HepG2 (cell line): ENCODE data around the gene TM6SF1. TPM values are rescaled to one million over a fixed set of nuclear protein-coding genes. Genes with fewer than 3 reads are reported as not detected.
A peak's percentile ranks its signal among the peaks of the same experiment; 100 is the strongest.

Source experiments
- CBX5 ChIP-seq: sonication (generic); formaldehyde crosslinking; IDR thresholded peaks from 2 replicates; pipeline ENCODE4 v1.4.0; 2020; ENCODE audit warnings: missing genetic modification reagents, borderline replicate concordance
- CCDC6 ChIP-seq: sonication (generic); formaldehyde crosslinking; IDR thresholded peaks from 2 replicates; pipeline ENCODE4 v1.8.1; 2022; ENCODE audit warnings: mild to moderate bottlenecking, missing genetic modification reagents, moderate library complexity
- CREM ChIP-seq, 2 experiments: sonication (generic) in 1 of 2; formaldehyde crosslinking in 1 of 2; IDR thresholded peaks; 2 replicates each; pipeline versions ENCODE4 v1.4.0 to v1.6.1; 2016 to 2020; ENCODE audit warnings: antibody characterized with exemption in 1 of 2, mild to moderate bottlenecking in 1 of 2, missing genetic modification reagents in 1 of 2
- DMAP1 ChIP-seq: IDR thresholded peaks from 2 replicates; pipeline ENCODE4 v1.6.1; 2016
- ELF1 ChIP-seq: sonication (generic); formaldehyde crosslinking; IDR thresholded peaks from 2 replicates; pipeline ENCODE4 v1.4.0; 2020; ENCODE audit warnings: missing genetic modification reagents
- GATAD1 ChIP-seq: IDR thresholded peaks from 2 replicates; pipeline ENCODE4 v1.6.1; 2016; ENCODE audit warnings: missing genetic modification reagents, missing compliant biosample characterization
- HCFC1 ChIP-seq: fragments of 150-350 bp; IDR thresholded peaks from 2 replicates; pipeline ENCODE4 v1.6.1; 2014; ENCODE audit warnings: low read depth, low read length
- HHEX ChIP-seq: IDR thresholded peaks from 2 replicates; pipeline ENCODE4 v1.6.1; 2016; ENCODE audit warnings: control low read depth
- JDP2 ChIP-seq: sonication (generic); formaldehyde crosslinking; IDR thresholded peaks from 2 replicates; pipeline ENCODE4 v1.8.1; 2022; ENCODE audit warnings: missing genetic modification reagents, borderline replicate concordance
- NR2F6 ChIP-seq, 2 experiments: IDR thresholded peaks; 2 replicates each; pipeline ENCODE4 v1.6.1; 2016; ENCODE audit warnings: antibody characterized with exemption in 1 of 2, mild to moderate bottlenecking in 1 of 2
- POLR2AphosphoS5 ChIP-seq: IDR thresholded peaks from 2 replicates; pipeline ENCODE4 v1.6.1; 2012; ENCODE audit warnings: low read depth, low read length
- SRY ChIP-seq: sonication (generic); formaldehyde crosslinking; IDR thresholded peaks from 2 replicates; pipeline ENCODE4 v1.8.0; 2022; ENCODE audit warnings: mild to moderate bottlenecking, missing genetic modification reagents
- TP53 ChIP-seq: sonication (generic); formaldehyde crosslinking; conservative IDR thresholded peaks from 2 replicates; pipeline ENCODE4 v1.4.0; 2020; ENCODE audit warnings: missing genetic modification reagents
- ZMAT3 ChIP-seq: sonication (generic); formaldehyde crosslinking; conservative IDR thresholded peaks from 2 replicates; pipeline ENCODE4 v1.7.0; 2021; ENCODE audit warnings: missing genetic modification reagents
- ZNF264 ChIP-seq: sonication (generic); formaldehyde crosslinking; IDR thresholded peaks from 2 replicates; pipeline ENCODE4 v1.4.0; 2020; ENCODE audit warnings: missing genetic modification reagents
- ZNF331 ChIP-seq: sonication (generic); formaldehyde crosslinking; IDR thresholded peaks from 2 replicates; pipeline ENCODE4 v1.4.0; 2020; ENCODE audit warnings: missing genetic modification reagents
- ZNF337 ChIP-seq: sonication (generic); formaldehyde crosslinking; IDR thresholded peaks from 2 replicates; pipeline ENCODE4 v1.5.1; 2020; ENCODE audit warnings: missing genetic modification reagents, low read depth, mild to moderate bottlenecking, borderline replicate concordance
- ZNF367 ChIP-seq: sonication (generic); formaldehyde crosslinking; IDR thresholded peaks from 2 replicates; pipeline ENCODE4 v1.4.0; 2020; ENCODE audit warnings: missing genetic modification reagents, borderline replicate concordance
- ZNF383 ChIP-seq: sonication (generic); formaldehyde crosslinking; IDR thresholded peaks from 2 replicates; pipeline ENCODE4 v1.4.0; 2020; ENCODE audit warnings: missing genetic modification reagents, mild to moderate bottlenecking, borderline replicate concordance
- polyA plus RNA-seq, 8 experiments: library from polyadenylated mRNA; depleted of rRNA in 3 of 8; stranded (reverse) in 7 of 8; unstranded in 1 of 8; fragments of >200 nt; fragmentation: Illumina TruSeq in 4 of 8; extraction: Trizol in 4 of 8; gene quantifications; 2 replicates each; pipeline versions ENCODE4 v1.2.1 to v1.2.3, GENCODE V29; 2011 to 2016; ENCODE audit warnings: low read depth in 4 of 8, missing spikeins in 1 of 8, mixed read lengths in 1 of 8; ENCODE audit not compliant: insufficient read depth in 1 of 8
- total RNA-seq, 5 experiments: library from RNA; depleted of rRNA; stranded (reverse); fragments of >200 nt; fragmentation: Illumina TruSeq; extraction: Trizol; gene quantifications; 2 replicates each; pipeline ENCODE4 v1.2.3, GENCODE V29; 2016; ENCODE audit warnings: low read depth in 1 of 5
- TF ChIP-seq, protein P1 (sequence below): sonication (generic); formaldehyde crosslinking; IDR thresholded peaks from 2 replicates; pipeline ENCODE4 v1.5.0; 2020; ENCODE audit warnings: missing genetic modification reagents
- TF ChIP-seq, protein P2 (sequence below): sonication (generic); formaldehyde crosslinking; IDR thresholded peaks from 2 replicates; pipeline ENCODE4 v1.5.1; 2020; ENCODE audit warnings: missing genetic modification reagents, mild to moderate bottlenecking, borderline replicate concordance
- TF ChIP-seq, protein P3 (sequence below): sonication (generic); formaldehyde crosslinking; IDR thresholded peaks from 2 replicates; pipeline ENCODE4 v1.4.0; 2020; ENCODE audit warnings: mild to moderate bottlenecking, low read depth, missing genetic modification reagents
- TF ChIP-seq, protein P4 (sequence below): sonication (generic); formaldehyde crosslinking; conservative IDR thresholded peaks from 2 replicates; pipeline ENCODE4 v1.8.0; 2022; ENCODE audit warnings: missing genetic modification reagents

TM6SF1 gene
- total and polyA plus RNA-seq, 2 of the 13 experiments (the other 11 are each of a cell fraction or from before 2014, with no cell fraction given), result not detected

DNA sequence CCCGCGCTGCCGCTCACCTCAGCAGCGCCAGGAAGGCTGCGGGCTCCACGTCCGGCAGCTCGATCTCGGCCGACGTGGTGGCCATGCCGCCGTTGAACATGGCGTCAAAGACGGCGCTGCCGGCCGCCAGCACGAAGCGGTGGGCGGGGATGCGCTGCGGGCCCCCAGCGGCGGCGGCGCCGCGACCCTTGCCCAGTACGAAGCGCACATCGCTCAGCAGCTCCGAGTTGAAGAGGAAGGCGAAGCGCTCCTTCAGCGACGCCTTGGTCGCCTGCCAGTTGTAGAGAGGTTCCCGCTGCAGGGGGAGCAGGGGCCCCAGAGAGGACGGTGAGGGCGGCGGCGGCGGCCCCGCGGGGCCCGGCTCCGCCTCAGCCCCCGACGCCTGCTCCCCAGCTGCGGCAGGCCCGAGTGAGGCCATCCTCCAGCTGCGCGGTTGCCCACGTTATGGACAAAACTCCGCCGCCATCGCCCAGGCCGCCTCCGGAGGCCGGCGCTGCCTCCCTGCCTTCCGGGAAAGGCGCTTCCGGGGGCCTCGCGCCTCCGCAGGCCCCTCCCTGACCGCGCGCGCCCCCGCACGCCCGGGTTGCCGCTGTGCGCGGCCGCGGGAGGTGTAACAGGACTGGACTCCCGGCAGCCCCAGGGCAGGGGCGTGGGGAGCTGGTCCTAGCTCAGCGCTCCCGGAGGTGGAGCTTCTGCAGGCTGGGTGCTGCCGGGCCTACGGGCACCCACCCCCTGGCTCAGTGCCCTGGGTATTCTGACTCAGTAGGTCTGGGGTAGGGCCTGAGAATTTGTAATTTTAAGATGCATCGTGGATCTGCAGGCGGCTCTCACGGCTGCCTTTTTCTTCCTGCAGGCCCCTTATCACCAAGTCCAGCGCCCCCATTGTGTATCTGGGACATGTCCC, 40.5 kb upstream of the TM6SF1 start, which contains the start of gene BTBD1 (continued):
- TF ChIP-seq CCDC6 (CRISPR knock-in tag), result peak; percentile 50
- 0 out of 2 replicates have a peak, but pooled peaks have one; percentile 31 for TF ChIP-seq ZNF331 (CRISPR knock-in tag)
- TF ChIP-seq, protein P1, sequence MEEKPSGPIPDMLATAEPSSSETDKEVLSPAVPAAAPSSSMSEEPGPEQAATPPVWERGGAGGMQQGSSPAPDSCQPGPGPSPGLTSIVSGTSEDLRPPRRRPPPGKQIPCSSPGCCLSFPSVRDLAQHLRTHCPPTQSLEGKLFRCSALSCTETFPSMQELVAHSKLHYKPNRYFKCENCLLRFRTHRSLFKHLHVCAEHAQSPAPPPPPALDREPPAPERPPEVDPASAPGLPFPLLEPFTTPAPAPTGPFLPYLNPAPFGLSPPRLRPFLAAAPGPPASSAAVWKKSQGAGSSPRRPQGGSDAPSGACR (CRISPR knock-in tag), result no peak
- TF ChIP-seq JDP2 (CRISPR knock-in tag), result no peak
- TF ChIP-seq HHEX, result no peak
- TF ChIP-seq, protein P2, sequence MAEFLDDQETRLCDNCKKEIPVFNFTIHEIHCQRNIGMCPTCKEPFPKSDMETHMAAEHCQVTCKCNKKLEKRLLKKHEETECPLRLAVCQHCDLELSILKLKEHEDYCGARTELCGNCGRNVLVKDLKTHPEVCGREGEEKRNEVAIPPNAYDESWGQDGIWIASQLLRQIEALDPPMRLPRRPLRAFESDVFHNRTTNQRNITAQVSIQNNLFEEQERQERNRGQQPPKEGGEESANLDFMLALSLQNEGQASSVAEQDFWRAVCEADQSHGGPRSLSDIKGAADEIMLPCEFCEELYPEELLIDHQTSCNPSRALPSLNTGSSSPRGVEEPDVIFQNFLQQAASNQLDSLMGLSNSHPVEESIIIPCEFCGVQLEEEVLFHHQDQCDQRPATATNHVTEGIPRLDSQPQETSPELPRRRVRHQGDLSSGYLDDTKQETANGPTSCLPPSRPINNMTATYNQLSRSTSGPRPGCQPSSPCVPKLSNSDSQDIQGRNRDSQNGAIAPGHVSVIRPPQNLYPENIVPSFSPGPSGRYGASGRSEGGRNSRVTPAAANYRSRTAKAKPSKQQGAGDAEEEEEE (CRISPR knock-in tag), result no peak
- TF ChIP-seq DMAP1 (CRISPR knock-in tag), result peak; percentile 77; the same call in 1 of the 2 replicates
- TF ChIP-seq, protein P3, sequence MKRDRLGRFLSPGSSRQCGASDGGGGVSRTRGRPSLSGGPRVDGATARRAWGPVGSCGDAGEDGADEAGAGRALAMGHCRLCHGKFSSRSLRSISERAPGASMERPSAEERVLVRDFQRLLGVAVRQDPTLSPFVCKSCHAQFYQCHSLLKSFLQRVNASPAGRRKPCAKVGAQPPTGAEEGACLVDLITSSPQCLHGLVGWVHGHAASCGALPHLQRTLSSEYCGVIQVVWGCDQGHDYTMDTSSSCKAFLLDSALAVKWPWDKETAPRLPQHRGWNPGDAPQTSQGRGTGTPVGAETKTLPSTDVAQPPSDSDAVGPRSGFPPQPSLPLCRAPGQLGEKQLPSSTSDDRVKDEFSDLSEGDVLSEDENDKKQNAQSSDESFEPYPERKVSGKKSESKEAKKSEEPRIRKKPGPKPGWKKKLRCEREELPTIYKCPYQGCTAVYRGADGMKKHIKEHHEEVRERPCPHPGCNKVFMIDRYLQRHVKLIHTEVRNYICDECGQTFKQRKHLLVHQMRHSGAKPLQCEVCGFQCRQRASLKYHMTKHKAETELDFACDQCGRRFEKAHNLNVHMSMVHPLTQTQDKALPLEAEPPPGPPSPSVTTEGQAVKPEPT (CRISPR knock-in tag), result no peak
- no peak for TF ChIP-seq NR2F6 (IDR thresholded peaks at IDR 0.05)
- TF ChIP-seq NR2F6 (CRISPR knock-in tag; IDR thresholded peaks at IDR 0.05), result no peak
- TF ChIP-seq ZNF264, result no peak
- no peak for TF ChIP-seq HCFC1
- peak; percentile 89 for TF ChIP-seq ZMAT3
- no peak; the same call in 1 of the 2 replicates for TF ChIP-seq ZNF383 (CRISPR knock-in tag)
- TF ChIP-seq ELF1 (CRISPR knock-in tag), result peak; percentile 69; the same call in 1 of the 2 replicates
- no peak for TF ChIP-seq ZNF337 (CRISPR knock-in tag)
- TF ChIP-seq POLR2AphosphoS5, result peak; percentile 75
- peak; percentile 49 for TF ChIP-seq GATAD1 (CRISPR knock-in tag)
- TF ChIP-seq, protein P4, sequence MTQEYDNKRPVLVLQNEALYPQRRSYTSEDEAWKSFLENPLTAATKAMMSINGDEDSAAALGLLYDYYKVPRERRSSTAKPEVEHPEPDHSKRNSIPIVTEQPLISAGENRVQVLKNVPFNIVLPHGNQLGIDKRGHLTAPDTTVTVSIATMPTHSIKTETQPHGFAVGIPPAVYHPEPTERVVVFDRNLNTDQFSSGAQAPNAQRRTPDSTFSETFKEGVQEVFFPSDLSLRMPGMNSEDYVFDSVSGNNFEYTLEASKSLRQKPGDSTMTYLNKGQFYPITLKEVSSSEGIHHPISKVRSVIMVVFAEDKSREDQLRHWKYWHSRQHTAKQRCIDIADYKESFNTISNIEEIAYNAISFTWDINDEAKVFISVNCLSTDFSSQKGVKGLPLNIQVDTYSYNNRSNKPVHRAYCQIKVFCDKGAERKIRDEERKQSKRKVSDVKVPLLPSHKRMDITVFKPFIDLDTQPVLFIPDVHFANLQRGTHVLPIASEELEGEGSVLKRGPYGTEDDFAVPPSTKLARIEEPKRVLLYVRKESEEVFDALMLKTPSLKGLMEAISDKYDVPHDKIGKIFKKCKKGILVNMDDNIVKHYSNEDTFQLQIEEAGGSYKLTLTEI (CRISPR knock-in tag), result no peak
- TF ChIP-seq CREM (IDR thresholded peaks at IDR 0.05), result no peak
- TF ChIP-seq CREM (CRISPR knock-in tag; IDR thresholded peaks at IDR 0.05), result no peak
- no peak for TF ChIP-seq CBX5 (CRISPR knock-in tag)
- peak; percentile 72 for TF ChIP-seq SRY (CRISPR knock-in tag)
- no peak for TF ChIP-seq ZNF367 (CRISPR knock-in tag)
- peak; percentile 80; the same call in 1 of the 2 replicates for TF ChIP-seq TP53 (CRISPR knock-in tag)
